Neutrophil (primary cell): ENCODE results near the gene PAX5.

Experiments used
- H3K27ac ChIP-seq: fragments of 200-600 bp; sonication (generic); 2 replicates; pipeline ENCODE4 v1.5.1; 2016; ENCODE audit warnings: mild to moderate bottlenecking, moderate library complexity
- H3K27me3 ChIP-seq: fragments of 200-600 bp; sonication (generic); 2 replicates; pipeline ENCODE4 v1.6.0; 2016; ENCODE audit warnings: mild to moderate bottlenecking
- H3K36me3 ChIP-seq: fragments of 200-600 bp; sonication (generic); 2 replicates; pipeline ENCODE4 v1.5.1; 2017
- H3K4me1 ChIP-seq, 2 experiments: fragments of 200-600 bp in 1 of 2; sonication (generic) in 1 of 2; 1 replicate in 1 of 2; 2 replicates in 1 of 2; pipeline versions ENCODE4 v1.5.1 to v1.6.1; 2013 to 2016; ENCODE audit warnings: low read depth in 1 of 2, low read length in 1 of 2, mild to moderate bottlenecking in 1 of 2, moderate library complexity in 1 of 2; ENCODE audit not compliant: control insufficient read depth in 1 of 2, insufficient read depth in 1 of 2
- H3K4me3 ChIP-seq, 2 experiments: fragments of 200-600 bp in 1 of 2; sonication (generic) in 1 of 2; 1 replicate in 1 of 2; 2 replicates in 1 of 2; pipeline ENCODE4 v1.5.1; 2013 to 2016; ENCODE audit warnings: low read depth in 1 of 2, low read length in 1 of 2, mild to moderate bottlenecking in 1 of 2, moderate library complexity in 1 of 2
- H3K9me3 ChIP-seq: fragments of 200-600 bp; sonication (generic); 2 replicates; pipeline ENCODE4 v1.5.1; 2016
- CTCF ChIP-seq: fragments of 200-600 bp; sonication (generic); IDR thresholded peaks from 2 replicates; pipeline ENCODE4 v1.5.1; 2016; ENCODE audit warnings: antibody characterized with exemption

Gene PAX5

DNA sequence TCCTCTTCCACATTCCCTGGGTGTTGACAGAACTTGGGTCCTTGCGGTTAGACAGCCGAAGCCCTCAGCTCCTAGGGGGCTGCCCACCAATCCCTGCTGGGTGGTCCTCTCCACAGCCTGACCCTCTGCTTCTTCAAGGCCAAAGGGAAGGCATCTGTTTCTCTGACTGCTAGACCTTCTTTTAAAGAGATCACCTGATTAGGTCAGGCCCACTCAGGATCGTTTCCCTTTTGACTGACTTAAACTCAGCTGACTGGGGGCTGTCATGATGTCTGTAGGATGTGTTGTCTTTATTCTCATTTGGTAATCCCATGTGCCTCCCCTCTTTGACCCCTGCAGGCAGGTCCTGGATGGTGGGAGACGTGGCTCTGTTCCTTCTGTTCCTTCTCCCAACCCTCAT, 207.5 kb downstream of the PAX5 start:
- TF ChIP-seq CTCF, result no peak
- no peaks in the 10 kb centered on the region for H3K4me1 ChIP-seq
- no peaks in the 10 kb centered on the region for H3K9me3 ChIP-seq
- H3K27ac ChIP-seq, result no peak overlapping the region
- peaks cover 3% of the 10 kb centered on the region for H3K27me3 ChIP-seq
- no peak overlapping the region for H3K4me3 ChIP-seq
- no peaks in the 10 kb centered on the region for H3K36me3 ChIP-seq

DNA sequence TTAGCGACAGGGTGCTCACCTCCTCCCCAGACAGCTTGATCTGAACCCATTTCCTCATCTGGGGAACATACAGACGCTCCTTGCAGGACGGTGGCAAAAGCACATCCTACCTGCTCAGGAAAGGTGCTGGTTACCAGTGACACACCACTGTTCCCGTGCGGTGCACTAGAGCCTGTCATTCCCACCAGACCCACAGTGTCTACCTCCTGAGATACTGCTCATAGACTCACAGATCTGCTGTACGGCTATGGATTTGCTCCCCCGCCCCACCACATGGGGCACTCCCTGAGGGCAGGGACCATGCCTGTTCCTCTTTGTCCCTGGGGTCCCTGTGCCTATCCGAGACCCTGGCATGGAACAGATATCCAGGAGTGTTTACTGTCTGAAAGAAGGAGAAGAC, 208.9 kb downstream of the PAX5 start:
- Histone ChIP-seq H3K9me3 (no peaks in the 10 kb centered on the region), H3K27me3 (peaks cover 11% of the 10 kb centered on the region), H3K36me3 (no peaks in the 10 kb centered on the region), H3K27ac (no peak overlapping the region), H3K4me1 (no peaks in the 10 kb centered on the region), H3K4me3 (no peak overlapping the region)
- no peak for TF ChIP-seq CTCF

- TF ChIP-seq CTCF, result no peak
- no peaks in the 10 kb centered on the region for H3K4me1 ChIP-seq
- H3K36me3 ChIP-seq, result no peaks in the 10 kb centered on the region
- no peak overlapping the region for H3K4me3 ChIP-seq
- no peak overlapping the region for H3K27ac ChIP-seq
- no peaks in the 10 kb centered on the region for H3K9me3 ChIP-seq
- peaks cover 23% of the 10 kb centered on the region for H3K27me3 ChIP-seq
Measured at GRCh38 chr9:36823934-36824333, 210.1 kb downstream of the PAX5 start.

GRCh38 chr9:36823466-36823865, 210.6 kb downstream of the PAX5 start:
- no peak overlapping the region for H3K4me3 ChIP-seq
- H3K9me3 ChIP-seq, result no peaks in the 10 kb centered on the region
- no peaks in the 10 kb centered on the region for H3K36me3 ChIP-seq
- no peak for TF ChIP-seq CTCF
- H3K27me3 ChIP-seq, result peaks cover 28% of the 10 kb centered on the region
- H3K27ac ChIP-seq, result no peak overlapping the region
- H3K4me1 ChIP-seq, result no peaks in the 10 kb centered on the region

DNA sequence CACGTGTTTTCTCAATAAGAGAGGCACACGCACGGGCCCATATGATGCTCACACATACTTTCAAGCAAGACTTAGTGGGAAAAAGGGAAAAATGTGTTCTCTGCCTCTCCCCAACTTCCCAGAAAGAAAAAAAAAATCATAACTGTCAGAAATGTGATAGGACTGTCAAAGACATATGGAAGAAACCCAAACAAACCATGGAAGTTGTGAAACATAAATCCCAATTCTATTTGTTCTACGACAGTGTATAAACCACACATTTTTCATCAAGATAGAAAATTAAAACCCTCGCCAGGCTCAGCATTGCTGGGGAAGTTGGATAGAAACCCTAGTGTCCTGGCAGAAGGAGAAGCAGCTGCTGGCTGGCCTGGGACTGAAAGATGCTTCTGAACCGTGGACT, 211.9 kb downstream of the PAX5 start:
- no peaks in the 10 kb centered on the region for H3K4me1 ChIP-seq
- peaks cover 40% of the 10 kb centered on the region for H3K27me3 ChIP-seq
- no peaks in the 10 kb centered on the region for H3K36me3 ChIP-seq

More for the DNA sequence above, 211.9 kb downstream of the PAX5 start:
- no peak overlapping the region for H3K4me3 ChIP-seq
- H3K9me3 ChIP-seq, result no peaks in the 10 kb centered on the region
- H3K27ac ChIP-seq, result no peak overlapping the region
- no peak for TF ChIP-seq CTCF
